ENCODE results near the gene CYREN. TPM values are rescaled to one million over a fixed set of nuclear protein-coding genes. Genes with fewer than 3 reads are reported as not detected.

The CYREN gene
- total RNA-seq, 2 experiments from 2014 or later: 14.0 to 15.8 TPM

GRCh38 chr7:135150072-135150782 lies 20.3 kb downstream of the CYREN start:
- Mint-ChIP-seq H3K27ac (peak overlapping the region; percentile 98), H3K27me3 (no peaks in the 10 kb centered on the region), H3K36me3 (ENCODE audit: low read depth) (peaks cover 65% of the 10 kb centered on the region), H3K4me3 (peak overlapping the region; percentile 91), H3K9me3 (peaks cover 18% of the 10 kb centered on the region), H3K4me1 (ENCODE audit: low read depth) (peaks cover 92% of the 10 kb centered on the region)
- intact Hi-C loops (cut with DNase I, micrococcal nuclease): loop anchor here in 1 of 2 experiments (2.0 to 5.0 kb wide), 2 partner anchors 17 to 498 kb away; no protein-coding TSS in a partner anchor
- POLR2A ChIA-PET: interaction anchor here (1.1 to 4.7 kb wide), 4 partner anchors 7 to 163 kb away, joined by 4 to 70 read pairs (median 18); partner anchors contain the start of genes AGBL3 and WDR91
- Histone ChIP-seq H3K9me3 (ENCODE audit: control insufficient read depth in 1 of 2, insufficient read depth in 1 of 2, low read length in 2 of 2) (peaks cover 0 to 9% of the 10 kb centered on the region in 2 experiments), H3K4me3 (ENCODE audit: low read length) (no peak overlapping the region), H3K27ac (ENCODE audit: low read depth in 1 of 2, low read length in 2 of 2) (no peak overlapping the region), H3K36me3 (ENCODE audit: insufficient read depth, low read length) (peaks cover 12% of the 10 kb centered on the region), H3K4me1 (ENCODE audit: insufficient read depth, low read length) (peaks cover 31% of the 10 kb centered on the region), H3K27me3 (ENCODE audit: control insufficient read depth in 1 of 2, insufficient read depth in 2 of 2, low read length in 2 of 2) (no peaks in the 10 kb centered on the region)
- DNase-seq: no peak
- CTCF ChIA-PET: interaction anchor here (7.2 kb wide), 1 partner anchor 19 kb away, joined by 53 read pairs; the partner anchor contains the start of gene CYREN
- TF ChIP-seq, protein P1, sequence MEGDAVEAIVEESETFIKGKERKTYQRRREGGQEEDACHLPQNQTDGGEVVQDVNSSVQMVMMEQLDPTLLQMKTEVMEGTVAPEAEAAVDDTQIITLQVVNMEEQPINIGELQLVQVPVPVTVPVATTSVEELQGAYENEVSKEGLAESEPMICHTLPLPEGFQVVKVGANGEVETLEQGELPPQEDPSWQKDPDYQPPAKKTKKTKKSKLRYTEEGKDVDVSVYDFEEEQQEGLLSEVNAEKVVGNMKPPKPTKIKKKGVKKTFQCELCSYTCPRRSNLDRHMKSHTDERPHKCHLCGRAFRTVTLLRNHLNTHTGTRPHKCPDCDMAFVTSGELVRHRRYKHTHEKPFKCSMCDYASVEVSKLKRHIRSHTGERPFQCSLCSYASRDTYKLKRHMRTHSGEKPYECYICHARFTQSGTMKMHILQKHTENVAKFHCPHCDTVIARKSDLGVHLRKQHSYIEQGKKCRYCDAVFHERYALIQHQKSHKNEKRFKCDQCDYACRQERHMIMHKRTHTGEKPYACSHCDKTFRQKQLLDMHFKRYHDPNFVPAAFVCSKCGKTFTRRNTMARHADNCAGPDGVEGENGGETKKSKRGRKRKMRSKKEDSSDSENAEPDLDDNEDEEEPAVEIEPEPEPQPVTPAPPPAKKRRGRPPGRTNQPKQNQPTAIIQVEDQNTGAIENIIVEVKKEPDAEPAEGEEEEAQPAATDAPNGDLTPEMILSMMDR (IDR thresholded peaks at IDR 0.05): no peak
- no peak for ATAC-seq (ENCODE audit: poor library complexity)

GRCh38 chr7:135147899-135148721 lies 22.4 kb downstream of the CYREN start, which contains the start of gene TMEM140:
Gene TMEM140 (plus strand): TSS chr7:135148072. CDS start chr7:135164442, 16,370 bp downstream.
- peak within 1 kb of the TSS; percentile 98 for H3K27ac Mint-ChIP-seq
- TF ChIP-seq, protein P1 (IDR thresholded peaks at IDR 0.05): no peak
- ATAC-seq (ENCODE audit: poor library complexity) (peak; percentile 79), DNase-seq (peak; percentile 35 to 91 (median 58))
- Histone ChIP-seq H3K36me3 (ENCODE audit: insufficient read depth, low read length) (peaks cover 12% of the 10 kb centered on the region), H3K4me3 (ENCODE audit: low read length) (peak within 1 kb of the TSS; percentile 69), H3K9me3 (ENCODE audit: control insufficient read depth in 1 of 2, insufficient read depth in 1 of 2, low read length in 2 of 2) (no peaks in the 10 kb centered on the region), H3K4me1 (ENCODE audit: insufficient read depth, low read length) (peaks cover 32% of the 10 kb centered on the region), H3K27ac (ENCODE audit: low read depth in 1 of 2, low read length in 2 of 2) (peak within 1 kb of the TSS; percentile 87 to 89), H3K27me3 (ENCODE audit: control insufficient read depth in 1 of 2, insufficient read depth in 2 of 2, low read length in 2 of 2) (no peaks in the 10 kb centered on the region)
- intact Hi-C loops (cut with DNase I, micrococcal nuclease): loop anchor here (1.0 to 10.0 kb wide), 5 partner anchors 22 to 503 kb away; partner anchors contain the start of genes AGBL3 (in 2 of the 2), BPGM (in 1 of the 2) and CYREN (in 1 of the 2)
- ChIA-PET CTCF (interaction anchor here (0.8 to 7.2 kb wide), 3 partner anchors 13 to 161 kb away, joined by 3 to 53 read pairs (median 15); partner anchors contain the start of genes AGBL3 and CYREN), POLR2A (interaction anchor here (0.7 to 4.7 kb wide), 22 partner anchors 9 to 831 kb away, joined by 3 to 111 read pairs (median 5); partner anchors contain the start of genes AGBL3, AKR1B1, BPGM and CNOT4)
- H3K4me3 Mint-ChIP-seq: peak within 1 kb of the TSS; percentile 91
- H3K27me3 Mint-ChIP-seq: no peaks in the 10 kb centered on the region
- peaks cover 81% of the 10 kb centered on the region for H3K4me1 Mint-ChIP-seq (ENCODE audit: low read depth)
- peaks cover 44% of the 10 kb centered on the region for H3K36me3 Mint-ChIP-seq (ENCODE audit: low read depth)
- H3K9me3 Mint-ChIP-seq: peaks cover 3% of the 10 kb centered on the region

Measured in CD4-positive, alpha-beta T cell (primary cell).